Panc1 (cell line): Measurements from ENCODE around the gene IGF1R. TPM values are rescaled to one million over a fixed set of nuclear protein-coding genes. Genes with fewer than 3 reads are reported as not detected.

Experiments used
- ATAC-seq: fragments of 200-7000 bp; cut with Tn5 transposase; 2 replicates; pipeline ENCODE4 v1.9.1; 2020; ENCODE audit warnings: mild to moderate bottlenecking, moderate library complexity
- BruUV-seq: library from RNA; stranded (reverse); fragments of 400-500 nt; replicated peaks from 2 replicates; lab custom pipeline; 2021; lab: Mats Ljungman, UMichigan
- CTCF ChIA-PET: fragments of 300-600 bp; sonication (Branson Sonifier 250); formaldehyde crosslinking; loops from one replicate; lab custom pipeline; 2022; ENCODE audit warnings: antibody characterized with exemption; lab: Charles Lee
- POLR2A ChIA-PET: fragments of 300-600 bp; sonication (Branson Sonifier 250); formaldehyde crosslinking; loops from one replicate; lab custom pipeline; 2022; ENCODE audit warnings: antibody characterized with exemption; lab: Charles Lee
- DNase-seq: peaks from one replicate; pipeline ENCODE4 v3.0.0-alpha.2; 2010; ENCODE audit warnings: low read depth, low spot score
- H3K27ac ChIP-seq: 2 replicates; pipeline ENCODE4 v1.5.1; 2011; ENCODE audit warnings: mild to moderate bottlenecking, low read length, inconsistent platforms
- H3K27me3 ChIP-seq: fragments of 200-500 bp; sonication (Bioruptor generic); 2 replicates; pipeline ENCODE4 v1.6.0; 2014; ENCODE audit warnings: low read length, inconsistent platforms; ENCODE audit not compliant: control insufficient read depth, insufficient read depth
- H3K36me3 ChIP-seq: fragments of 200-500 bp; sonication (Bioruptor generic); 2 replicates; pipeline ENCODE4 v1.5.1; 2014; ENCODE audit warnings: inconsistent platforms, mild to moderate bottlenecking, low read length, moderate library complexity; ENCODE audit not compliant: control insufficient read depth, insufficient read depth
- H3K4me1 ChIP-seq: 2 replicates; pipeline ENCODE4 v1.5.1; 2011; ENCODE audit warnings: inconsistent platforms, mild to moderate bottlenecking, low read length, moderate library complexity; ENCODE audit not compliant: control insufficient read depth, insufficient read depth
- H3K4me3 ChIP-seq, 2 experiments: 2 replicates each; pipeline ENCODE4 v1.5.1; 2011 to 2012; ENCODE audit warnings: low read depth in 2 of 2, low read length in 2 of 2, mild to moderate bottlenecking in 2 of 2, inconsistent platforms in 1 of 2, moderate library complexity in 1 of 2
- H3K9me3 ChIP-seq: fragments of 200-500 bp; sonication (Bioruptor generic); 2 replicates; pipeline ENCODE4 v1.5.1; 2014; ENCODE audit warnings: low read depth, mild to moderate bottlenecking, inconsistent platforms, low read length, moderate library complexity; ENCODE audit not compliant: control insufficient read depth, insufficient read depth
- POLR2AphosphoS5 ChIP-seq: IDR thresholded peaks from 2 replicates; pipeline ENCODE4 v1.6.1; 2012; ENCODE audit warnings: mild to moderate bottlenecking, low read depth, low read length, moderate library complexity
- REST ChIP-seq, 2 experiments: IDR thresholded peaks; 2 replicates each; pipeline ENCODE4 v1.6.1; 2011 to 2012; ENCODE audit warnings: low read depth in 2 of 2, control low read depth in 1 of 2, low read length in 1 of 2, mild to moderate bottlenecking in 1 of 2, moderate library complexity in 1 of 2; ENCODE audit not compliant: insufficient read depth in 1 of 2
- SIN3A ChIP-seq: IDR thresholded peaks from 2 replicates; pipeline ENCODE4 v1.6.1; 2012; ENCODE audit warnings: low read depth, mild to moderate bottlenecking, low read length, moderate library complexity, borderline replicate concordance; ENCODE audit not compliant: insufficient read depth
- TCF7L2 ChIP-seq: IDR thresholded peaks from 2 replicates; pipeline ENCODE4 v1.6.1; 2011; ENCODE audit warnings: mild to moderate bottlenecking, low read depth, low read length, inconsistent platforms
- in situ Hi-C: cut with HindIII; loops from 2 replicates; pipeline ENCODE4 v1.10.0; 2016; ENCODE audit warnings: low sequenced_read_pairs, low pct_unique_long_range_greater_than_20kb
- intact Hi-C: fragments of 100-400 bp; cut with micrococcal nuclease; formaldehyde crosslinking; loops from one replicate; pipeline ENCODE4 v1.10.0; 2022; ENCODE audit not compliant: unreplicated experiment
- total RNA-seq: library from RNA; stranded (reverse); gene quantifications from one replicate; pipeline ENCODE4 v1.2.1, GENCODE V29; 2021; ENCODE audit not compliant: unreplicated experiment
- TF ChIP-seq, protein P1 (sequence below): fragments of 450-650 bp; IDR thresholded peaks from 2 replicates; pipeline ENCODE4 v1.5.1; 2017; ENCODE audit warnings: mild to moderate bottlenecking

IGF1R gene
- total RNA-seq, 1 experiment from 2014 or later, result 77.1 TPM

DNA sequence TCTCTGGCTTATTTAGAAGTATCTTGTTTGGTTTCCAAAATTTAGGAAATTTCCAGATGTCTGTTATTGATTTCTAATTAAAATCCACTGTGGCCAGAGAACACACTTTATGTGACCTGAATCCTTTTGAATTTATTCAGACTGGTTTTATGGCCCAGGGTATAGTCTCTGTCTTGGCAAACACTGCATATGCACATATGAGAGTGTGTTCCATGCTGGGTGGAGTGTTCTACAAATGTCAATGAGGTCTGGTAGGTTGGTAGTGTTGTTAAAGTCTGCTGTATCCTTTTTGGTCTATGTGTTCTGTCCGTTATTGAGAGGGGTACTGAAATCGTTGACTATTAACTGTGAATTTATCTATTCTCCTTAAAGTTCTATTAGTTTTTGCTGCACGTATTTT is 329.1 kb downstream of the IGF1R start:
- no TSS peak for BruUV-seq
- POLR2A ChIA-PET, result no interaction called here
- TF ChIP-seq, protein P1, sequence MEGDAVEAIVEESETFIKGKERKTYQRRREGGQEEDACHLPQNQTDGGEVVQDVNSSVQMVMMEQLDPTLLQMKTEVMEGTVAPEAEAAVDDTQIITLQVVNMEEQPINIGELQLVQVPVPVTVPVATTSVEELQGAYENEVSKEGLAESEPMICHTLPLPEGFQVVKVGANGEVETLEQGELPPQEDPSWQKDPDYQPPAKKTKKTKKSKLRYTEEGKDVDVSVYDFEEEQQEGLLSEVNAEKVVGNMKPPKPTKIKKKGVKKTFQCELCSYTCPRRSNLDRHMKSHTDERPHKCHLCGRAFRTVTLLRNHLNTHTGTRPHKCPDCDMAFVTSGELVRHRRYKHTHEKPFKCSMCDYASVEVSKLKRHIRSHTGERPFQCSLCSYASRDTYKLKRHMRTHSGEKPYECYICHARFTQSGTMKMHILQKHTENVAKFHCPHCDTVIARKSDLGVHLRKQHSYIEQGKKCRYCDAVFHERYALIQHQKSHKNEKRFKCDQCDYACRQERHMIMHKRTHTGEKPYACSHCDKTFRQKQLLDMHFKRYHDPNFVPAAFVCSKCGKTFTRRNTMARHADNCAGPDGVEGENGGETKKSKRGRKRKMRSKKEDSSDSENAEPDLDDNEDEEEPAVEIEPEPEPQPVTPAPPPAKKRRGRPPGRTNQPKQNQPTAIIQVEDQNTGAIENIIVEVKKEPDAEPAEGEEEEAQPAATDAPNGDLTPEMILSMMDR, result no peak
- no peak for TF ChIP-seq TCF7L2
- TF ChIP-seq SIN3A, result no peak
- no peak for TF ChIP-seq REST (IDR thresholded peaks at IDR 0.05; ENCODE audit: insufficient read depth in 1 of 2, low read depth in 2 of 2, low read length in 1 of 2)
- TF ChIP-seq POLR2AphosphoS5, result no peak
- intact Hi-C loops, result no loop called here
- no peaks in the 10 kb centered on the region for H3K27me3 ChIP-seq
- no peak overlapping the region for H3K4me3 ChIP-seq
- DNase-seq, result no peak
- in situ Hi-C loops, result no loop called here
- CTCF ChIA-PET, result no interaction called here
- H3K36me3 ChIP-seq, result no peaks in the 10 kb centered on the region
- no peak overlapping the region for H3K27ac ChIP-seq
- no peak for ATAC-seq
- 0 out of 2 replicates have a peak, but pooled peaks cover 2% of the 10 kb centered on the region for H3K4me1 ChIP-seq
- H3K9me3 ChIP-seq, result no peaks in the 10 kb centered on the region

- Histone ChIP-seq H3K4me1 (0 out of 2 replicates have a peak, but pooled peaks cover 3% of the 10 kb centered on the region), H3K9me3 (no peaks in the 10 kb centered on the region), H3K27ac (no peak overlapping the region), H3K36me3 (no peaks in the 10 kb centered on the region), H3K4me3 (no peak overlapping the region), H3K27me3 (no peaks in the 10 kb centered on the region)
- ChIA-PET CTCF (no interaction called here), POLR2A (no interaction called here)
- intact Hi-C loops, result no loop called here
- in situ Hi-C loops, result no loop called here
- DNase-seq, result no peak
- no TSS peak for BruUV-seq
- no peak for TF ChIP-seq TCF7L2
- no peak for TF ChIP-seq SIN3A
- no peak for TF ChIP-seq POLR2AphosphoS5
- TF ChIP-seq, protein P1, result no peak
- no peak for TF ChIP-seq REST (IDR thresholded peaks at IDR 0.05; ENCODE audit: insufficient read depth in 1 of 2, low read depth in 2 of 2, low read length in 1 of 2)
- ATAC-seq, result no peak
Observed at GRCh38 chr15:98978153-98978552, 329.8 kb downstream of the IGF1R start.
